OCI-LY3 (cell line): Measurements from ENCODE around the gene ZKSCAN5.

Source experiments
- CTCF ChIP-seq: fragments of 200-600, 300-600 bp; sonication (generic); IDR thresholded peaks from 2 replicates; pipeline ENCODE4 v1.5.1; 2014; ENCODE audit warnings: antibody characterized with exemption, low read length, low read depth
- EZH2phosphoT487 ChIP-seq: fragments of 200-600 bp; shearing (Covaris generic); IDR thresholded peaks from 2 replicates; pipeline ENCODE4 v1.6.1; 2018; ENCODE audit warnings: antibody characterized with exemption, mixed run types, low read depth

GRCh38 chr7:99576251-99576650, 71.8 kb downstream of the ZKSCAN5 start:
- TF ChIP-seq CTCF (no peak), EZH2phosphoT487 (no peak)
